ENCODE data around the gene TBX2.
A peak's percentile ranks its signal among the peaks of the same experiment; 100 is the strongest.

The TBX2 gene

DNA sequence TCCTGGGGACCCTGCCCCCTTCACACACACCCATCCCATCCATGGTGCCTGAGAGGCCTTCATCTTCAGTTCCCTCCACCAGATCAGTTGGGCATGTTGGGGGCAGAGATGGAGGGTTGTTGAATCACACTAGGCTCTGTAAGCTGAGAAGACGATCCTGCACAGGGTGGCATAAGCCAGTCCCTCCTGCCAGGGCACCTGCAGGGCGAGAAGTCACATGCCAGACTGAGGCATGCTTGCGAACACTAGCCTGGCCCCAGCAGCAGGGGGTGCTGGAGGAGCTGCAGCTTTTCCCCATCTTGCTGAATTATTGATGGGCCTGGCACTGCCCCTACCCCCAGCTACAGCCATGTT lies 6.1 kb upstream of the TBX2 start:
- in situ Hi-C loops (cut with HindIII; ENCODE audit: low pct_ligation_motif_present, low sequenced_read_pairs): no loop called here
- Histone ChIP-seq H3K27ac (no peak overlapping the region), H3K4me3 (ENCODE audit: low read depth, low read length) (no peak overlapping the region), H3K36me3 (replicated peaks) (no peaks in the 10 kb centered on the region), H3K27me3 (replicated peaks) (no peaks in the 10 kb centered on the region)
- no peak for DNase-seq
- TF ChIP-seq, protein P1, sequence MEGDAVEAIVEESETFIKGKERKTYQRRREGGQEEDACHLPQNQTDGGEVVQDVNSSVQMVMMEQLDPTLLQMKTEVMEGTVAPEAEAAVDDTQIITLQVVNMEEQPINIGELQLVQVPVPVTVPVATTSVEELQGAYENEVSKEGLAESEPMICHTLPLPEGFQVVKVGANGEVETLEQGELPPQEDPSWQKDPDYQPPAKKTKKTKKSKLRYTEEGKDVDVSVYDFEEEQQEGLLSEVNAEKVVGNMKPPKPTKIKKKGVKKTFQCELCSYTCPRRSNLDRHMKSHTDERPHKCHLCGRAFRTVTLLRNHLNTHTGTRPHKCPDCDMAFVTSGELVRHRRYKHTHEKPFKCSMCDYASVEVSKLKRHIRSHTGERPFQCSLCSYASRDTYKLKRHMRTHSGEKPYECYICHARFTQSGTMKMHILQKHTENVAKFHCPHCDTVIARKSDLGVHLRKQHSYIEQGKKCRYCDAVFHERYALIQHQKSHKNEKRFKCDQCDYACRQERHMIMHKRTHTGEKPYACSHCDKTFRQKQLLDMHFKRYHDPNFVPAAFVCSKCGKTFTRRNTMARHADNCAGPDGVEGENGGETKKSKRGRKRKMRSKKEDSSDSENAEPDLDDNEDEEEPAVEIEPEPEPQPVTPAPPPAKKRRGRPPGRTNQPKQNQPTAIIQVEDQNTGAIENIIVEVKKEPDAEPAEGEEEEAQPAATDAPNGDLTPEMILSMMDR (IDR thresholded peaks at IDR 0.05; ENCODE audit: low read depth, low read length, missing control alignments): peak; percentile 61

DNA sequence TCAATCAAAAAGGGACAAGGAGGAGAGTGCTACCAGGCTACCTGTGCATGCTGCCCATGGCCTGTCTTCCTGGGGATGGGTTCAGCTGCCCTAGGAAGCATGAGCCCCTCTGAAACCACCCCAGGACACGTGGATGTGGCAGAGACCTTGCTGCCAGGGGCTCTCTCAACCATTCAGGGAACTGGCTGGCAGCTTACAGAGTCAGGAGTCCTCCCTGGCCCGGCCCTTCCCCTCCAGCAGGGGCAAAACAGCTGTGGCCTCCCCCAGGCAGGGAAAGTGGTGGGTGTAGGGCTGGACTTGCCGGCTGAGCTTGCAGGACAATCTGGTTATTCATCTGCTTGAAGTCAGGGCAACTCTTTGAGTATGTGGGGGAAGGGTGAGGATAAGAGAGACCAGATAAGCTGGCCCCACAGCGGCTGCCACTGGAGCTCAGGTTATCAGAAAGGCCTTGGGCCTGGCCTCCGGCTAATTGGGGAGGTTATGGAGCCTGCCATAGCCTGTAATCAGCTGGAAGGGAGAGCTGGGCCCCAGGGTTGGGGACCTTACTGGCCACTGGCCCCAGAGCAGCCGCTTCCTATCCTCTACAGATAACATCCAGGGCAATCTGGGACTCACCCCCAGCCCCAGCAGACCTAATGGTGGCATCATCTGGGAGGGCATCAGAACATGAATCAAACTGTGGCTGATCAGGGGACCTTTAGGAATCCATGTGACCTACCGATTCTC lies 5.6 kb upstream of the TBX2 start:
- H3K27ac ChIP-seq: no peak overlapping the region
- TF ChIP-seq, protein P1 (IDR thresholded peaks at IDR 0.05; ENCODE audit: low read depth, low read length, missing control alignments): no peak

DNA sequence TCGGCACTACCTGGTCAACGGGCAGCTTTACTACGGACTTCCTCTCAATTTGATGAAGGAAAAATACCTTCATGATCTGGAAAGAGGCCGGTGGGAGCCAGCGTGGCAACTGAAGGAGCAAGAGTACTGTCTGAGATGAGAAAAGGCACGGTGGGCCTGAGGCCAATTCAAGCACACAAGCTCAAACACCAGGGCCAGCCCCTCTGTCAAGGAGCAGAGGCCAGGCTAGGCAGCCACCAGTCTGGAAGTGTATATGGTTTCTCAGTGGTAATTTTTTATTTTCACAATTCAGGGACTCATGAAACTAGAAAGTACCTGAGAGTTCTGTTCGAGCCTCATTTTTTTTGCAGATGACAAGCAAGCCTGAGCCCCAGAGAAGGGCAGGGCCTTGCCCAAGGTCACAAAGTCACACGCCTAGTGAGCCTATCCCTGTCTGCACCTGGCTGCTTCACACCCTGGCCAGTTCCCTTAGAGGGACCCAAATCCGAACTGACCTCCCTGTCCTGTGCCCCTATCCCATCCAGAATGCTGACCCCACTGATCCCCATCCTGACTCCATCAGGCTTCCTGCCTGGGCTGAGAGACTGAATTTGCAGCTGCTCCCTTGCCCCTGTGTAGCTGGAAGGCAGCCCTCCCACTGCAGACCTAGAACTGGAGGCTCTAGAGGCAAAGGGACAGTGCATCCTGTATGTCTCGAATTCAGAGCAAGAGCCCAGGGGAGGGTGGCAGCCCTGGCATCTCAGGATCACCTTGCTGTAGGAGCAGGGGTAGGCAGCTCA lies 4.8 kb upstream of the TBX2 start:
- no peak for DNase-seq
- in situ Hi-C loops (cut with HindIII; ENCODE audit: low pct_ligation_motif_present, low sequenced_read_pairs): no loop called here
- Histone ChIP-seq H3K4me3 (ENCODE audit: low read depth, low read length) (no peak overlapping the region), H3K27me3 (replicated peaks) (no peaks in the 10 kb centered on the region), H3K27ac (no peak overlapping the region), H3K36me3 (replicated peaks) (no peaks in the 10 kb centered on the region)
- TF ChIP-seq, protein P1 (IDR thresholded peaks at IDR 0.05; ENCODE audit: low read depth, low read length, missing control alignments): no peak

More for the DNA sequence above, 5.6 kb upstream of the TBX2 start:
- Histone ChIP-seq H3K4me3 (ENCODE audit: low read depth, low read length) (no peak overlapping the region), H3K36me3 (replicated peaks) (no peaks in the 10 kb centered on the region), H3K27me3 (replicated peaks) (no peaks in the 10 kb centered on the region)
- DNase-seq: no peak
- in situ Hi-C loops (cut with HindIII; ENCODE audit: low pct_ligation_motif_present, low sequenced_read_pairs): no loop called here

DNA sequence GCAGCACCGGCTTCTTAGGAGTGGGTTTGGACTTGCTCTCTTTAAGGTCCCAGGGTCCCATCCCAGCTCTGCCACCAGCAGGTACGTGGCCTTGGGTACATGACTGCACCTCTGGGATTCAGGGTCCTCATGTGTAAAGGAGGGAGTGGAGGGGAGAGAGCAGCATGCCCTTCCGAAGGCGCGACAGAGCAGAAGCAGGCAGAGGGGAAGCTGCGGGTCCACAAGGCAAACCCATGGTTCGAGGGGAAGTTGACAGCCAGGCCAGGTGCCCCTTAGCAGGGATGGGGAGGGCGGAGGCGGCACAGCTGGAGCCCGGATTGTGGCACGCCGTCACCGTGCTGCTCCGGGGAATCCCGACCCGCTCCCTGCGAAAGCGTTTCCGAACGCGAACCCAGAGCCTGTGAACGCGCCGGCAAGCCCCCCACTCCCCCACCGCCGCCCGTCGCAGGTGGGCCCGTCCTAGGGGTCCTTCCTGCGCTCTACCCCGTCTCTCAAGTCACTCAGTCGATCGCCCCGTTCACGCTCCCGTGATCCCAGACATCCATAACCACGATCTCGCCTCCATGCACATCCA lies 4.1 kb upstream of the TBX2 start:
- Histone ChIP-seq H3K27me3 (replicated peaks) (no peaks in the 10 kb centered on the region), H3K36me3 (replicated peaks) (no peaks in the 10 kb centered on the region), H3K27ac (no peak overlapping the region), H3K4me3 (ENCODE audit: low read depth, low read length) (no peak overlapping the region)
- TF ChIP-seq, protein P1 (IDR thresholded peaks at IDR 0.05; ENCODE audit: low read depth, low read length, missing control alignments): no peak
- in situ Hi-C loops (cut with HindIII; ENCODE audit: low pct_ligation_motif_present, low sequenced_read_pairs): no loop called here
- DNase-seq: no peak

DNA sequence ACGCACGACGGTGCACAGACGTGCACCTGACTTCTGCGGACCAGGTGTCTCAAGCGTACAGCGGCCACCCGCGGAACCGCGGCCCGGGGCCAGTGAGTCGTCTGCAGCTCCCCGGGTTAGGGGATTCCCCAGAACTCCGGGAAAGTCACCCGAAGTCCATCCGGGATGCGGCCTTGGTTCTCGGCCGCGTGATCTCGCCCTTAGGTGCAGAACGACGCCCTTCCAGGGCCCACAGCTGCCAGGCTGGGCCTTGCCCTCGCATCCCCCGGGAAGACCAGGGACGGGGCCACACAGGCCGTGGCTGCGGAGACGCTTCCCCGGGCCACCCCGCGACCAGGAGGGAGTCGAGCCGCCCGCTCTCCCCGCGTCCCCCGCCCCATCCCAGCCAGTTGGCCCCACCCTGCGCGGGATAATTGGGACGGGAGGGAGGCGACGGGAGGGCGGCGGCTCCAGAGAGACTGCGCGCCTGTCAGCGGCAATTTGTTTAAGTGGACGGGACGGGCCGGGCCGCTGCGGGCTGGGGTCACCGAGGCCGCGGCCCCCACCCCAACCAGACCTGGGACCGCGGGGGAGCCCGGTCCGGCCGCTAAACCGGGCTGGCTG lies 3.6 kb upstream of the TBX2 start:
- Histone ChIP-seq H3K4me3 (ENCODE audit: low read depth, low read length) (peak overlapping the region; percentile 45), H3K27me3 (replicated peaks) (no peaks in the 10 kb centered on the region), H3K27ac (no peak overlapping the region), H3K36me3 (replicated peaks) (no peaks in the 10 kb centered on the region)
- DNase-seq: no peak
- in situ Hi-C loops (cut with HindIII; ENCODE audit: low pct_ligation_motif_present, low sequenced_read_pairs): no loop called here
- TF ChIP-seq, protein P1 (IDR thresholded peaks at IDR 0.05; ENCODE audit: low read depth, low read length, missing control alignments): no peak
